H9 (cell line): Measurements from ENCODE around the gene ZNF618. TPM values are rescaled to one million over a fixed set of nuclear protein-coding genes. Genes with fewer than 3 reads are reported as not detected.

Source experiments
- DNase-seq: peaks from one replicate; pipeline ENCODE4 v3.0.0-alpha.2; 2017
- H2AFZ ChIP-seq: one replicate; pipeline ENCODE4 v1.6.1; 2013; ENCODE audit warnings: mild to moderate bottlenecking, low read length, control low read depth, moderate library complexity
- H2AK5ac ChIP-seq: 2 replicates; pipeline ENCODE4 v1.6.1; 2013; ENCODE audit warnings: low read length, control low read depth, mixed read lengths; ENCODE audit not compliant: insufficient read length
- H2BK120ac ChIP-seq: one replicate; pipeline ENCODE4 v1.6.1; 2013; ENCODE audit warnings: low read depth, mild to moderate bottlenecking, low read length, control low read depth, inconsistent platforms; ENCODE audit not compliant: poor library complexity, severe bottlenecking
- H2BK12ac ChIP-seq: 2 replicates; pipeline ENCODE4 v1.6.1; 2013; ENCODE audit warnings: low read length, control low read depth, mixed read lengths, low read depth; ENCODE audit not compliant: insufficient read length
- H2BK15ac ChIP-seq: 2 replicates; pipeline ENCODE4 v1.6.1; 2013; ENCODE audit warnings: low read depth, low read length, control low read depth
- H2BK20ac ChIP-seq: one replicate; pipeline ENCODE4 v1.6.1; 2013; ENCODE audit warnings: low read depth, mild to moderate bottlenecking, low read length, control low read depth, inconsistent platforms; ENCODE audit not compliant: poor library complexity, severe bottlenecking
- H2BK5ac ChIP-seq: 2 replicates; pipeline ENCODE4 v1.6.1; 2013; ENCODE audit warnings: low read length, control low read depth, mixed read lengths; ENCODE audit not compliant: insufficient read length
- H3K14ac ChIP-seq: 2 replicates; pipeline ENCODE4 v1.6.1; 2013; ENCODE audit warnings: low read length, control low read depth; ENCODE audit not compliant: insufficient read depth
- H3K18ac ChIP-seq: 2 replicates; pipeline ENCODE4 v1.6.1; 2013; ENCODE audit warnings: low read depth, mild to moderate bottlenecking, mixed read lengths, low read length, control low read depth; ENCODE audit not compliant: insufficient read length
- H3K23ac ChIP-seq: 2 replicates; pipeline ENCODE4 v1.6.1; 2013; ENCODE audit warnings: low read length, control low read depth, mixed read lengths, low read depth; ENCODE audit not compliant: insufficient read length
- H3K23me2 ChIP-seq: 2 replicates; pipeline ENCODE4 v1.6.1; 2013; ENCODE audit warnings: low read depth, mild to moderate bottlenecking, mixed read lengths, low read length, control low read depth; ENCODE audit not compliant: insufficient read length, poor library complexity, severe bottlenecking
- H3K27ac ChIP-seq: 2 replicates; pipeline ENCODE4 v1.5.1; 2013; ENCODE audit warnings: low read length, control low read depth, mixed read lengths, low read depth; ENCODE audit not compliant: insufficient read length
- H3K27me3 ChIP-seq: 2 replicates; pipeline ENCODE4 v1.6.1; 2013; ENCODE audit warnings: low read length, control low read depth, inconsistent platforms; ENCODE audit not compliant: insufficient read depth
- H3K4ac ChIP-seq: 2 replicates; pipeline ENCODE4 v1.6.1; 2013; ENCODE audit warnings: low read depth, mild to moderate bottlenecking, control low read depth, inconsistent platforms, low read length, moderate library complexity
- H3K4me1 ChIP-seq: 2 replicates; pipeline ENCODE4 v1.6.1; 2013; ENCODE audit warnings: low read length, control low read depth, inconsistent platforms; ENCODE audit not compliant: insufficient read depth
- H3K4me2 ChIP-seq: 2 replicates; pipeline ENCODE4 v1.6.1; 2013; ENCODE audit warnings: low read length, control low read depth, mixed read lengths; ENCODE audit not compliant: insufficient read length, insufficient read depth
- H3K56ac ChIP-seq: 2 replicates; pipeline ENCODE4 v1.6.1; 2013; ENCODE audit warnings: low read depth, mild to moderate bottlenecking, mixed read lengths, low read length, control low read depth; ENCODE audit not compliant: insufficient read length
- H3K79me1 ChIP-seq: 2 replicates; pipeline ENCODE4 v1.6.1; 2013; ENCODE audit warnings: low read depth, mild to moderate bottlenecking, moderate library complexity, low read length, control low read depth, inconsistent platforms; ENCODE audit not compliant: insufficient read depth, poor library complexity, severe bottlenecking
- H3K79me2 ChIP-seq: 2 replicates; pipeline ENCODE4 v1.6.1; 2013; ENCODE audit warnings: low read length, control low read depth, inconsistent platforms; ENCODE audit not compliant: insufficient read depth
- H3K9ac ChIP-seq: 2 replicates; pipeline ENCODE4 v1.6.1; 2013; ENCODE audit warnings: low read length, control low read depth, mixed read lengths; ENCODE audit not compliant: insufficient read length; ENCODE audit errors: extremely low read depth
- H3K9me3 ChIP-seq: one replicate; pipeline ENCODE4 v1.6.1; 2013; ENCODE audit warnings: low read depth, low read length, inconsistent platforms; ENCODE audit not compliant: control insufficient read depth
- H3T11ph ChIP-seq: one replicate; pipeline ENCODE4 v1.6.1; 2013; ENCODE audit warnings: mild to moderate bottlenecking, low read length, control low read depth, inconsistent platforms
- H4K20me1 ChIP-seq: one replicate; pipeline ENCODE4 v1.6.1; 2013; ENCODE audit not compliant: control insufficient read depth, insufficient read length, insufficient read depth
- H4K5ac ChIP-seq: 2 replicates; pipeline ENCODE4 v1.6.1; 2013; ENCODE audit warnings: low read depth, mild to moderate bottlenecking, mixed read lengths, low read length, control low read depth; ENCODE audit not compliant: insufficient read length
- H4K8ac ChIP-seq: replicated peaks from 2 replicates; pipeline ENCODE4 v1.6.1; 2013; ENCODE audit warnings: low read length, control low read depth, mixed read lengths, low read depth; ENCODE audit not compliant: insufficient read length
- H4K91ac ChIP-seq: 2 replicates; pipeline ENCODE4 v1.6.1; 2013; ENCODE audit warnings: low read depth, mild to moderate bottlenecking, moderate library complexity, mixed read lengths, low read length, control low read depth; ENCODE audit not compliant: insufficient read length
- H3K27ac Mint-ChIP-seq, 3 experiments: 2 replicates in 2 of 3; 3 replicates in 1 of 3; pipeline ENCODE4 v1.8.0; 2020 to 2021; ENCODE audit warnings: mixed read lengths in 3 of 3, mild to moderate bottlenecking in 1 of 3, moderate library complexity in 1 of 3
- H3K27me3 Mint-ChIP-seq: 2 replicates; pipeline ENCODE4 v1.8.0; 2021; ENCODE audit warnings: low read depth, mild to moderate bottlenecking, moderate library complexity, mixed read lengths
- H3K36me3 Mint-ChIP-seq, 3 experiments: 2 replicates in 2 of 3; 3 replicates in 1 of 3; pipeline ENCODE4 v1.8.0; 2020 to 2021; ENCODE audit warnings: low read depth in 3 of 3, mixed read lengths in 3 of 3; ENCODE audit not compliant: insufficient read depth in 1 of 3
- H3K4me1 Mint-ChIP-seq, 2 experiments: 2 replicates each; pipeline ENCODE4 v1.8.0; 2020; ENCODE audit warnings: mixed read lengths in 2 of 2
- H3K4me3 Mint-ChIP-seq, 2 experiments: 2 replicates in 1 of 2; 3 replicates in 1 of 2; pipeline ENCODE4 v1.8.0; 2020 to 2021; ENCODE audit warnings: mild to moderate bottlenecking in 2 of 2, mixed read lengths in 2 of 2, moderate library complexity in 1 of 2
- H3K9me3 Mint-ChIP-seq, 2 experiments: 2 replicates in 1 of 2; 3 replicates in 1 of 2; pipeline ENCODE4 v1.8.0; 2020; ENCODE audit warnings: mild to moderate bottlenecking in 2 of 2, mixed read lengths in 2 of 2, moderate library complexity in 1 of 2
- total RNA-seq: library from RNA; stranded (reverse); gene quantifications from 2 replicates; pipeline ENCODE4 v1.2.1, GENCODE V29; 2021
- TF ChIP-seq, protein P1 (sequence below): fragments of 200-600 bp; sonication (generic); conservative IDR thresholded peaks from 3 replicates; pipeline ENCODE4 v1.8.0; 2021; ENCODE audit warnings: antibody characterized with exemption, mild to moderate bottlenecking

The ZNF618 gene
- total RNA-seq, 1 experiment from 2014 or later = 13.6 TPM

DNA sequence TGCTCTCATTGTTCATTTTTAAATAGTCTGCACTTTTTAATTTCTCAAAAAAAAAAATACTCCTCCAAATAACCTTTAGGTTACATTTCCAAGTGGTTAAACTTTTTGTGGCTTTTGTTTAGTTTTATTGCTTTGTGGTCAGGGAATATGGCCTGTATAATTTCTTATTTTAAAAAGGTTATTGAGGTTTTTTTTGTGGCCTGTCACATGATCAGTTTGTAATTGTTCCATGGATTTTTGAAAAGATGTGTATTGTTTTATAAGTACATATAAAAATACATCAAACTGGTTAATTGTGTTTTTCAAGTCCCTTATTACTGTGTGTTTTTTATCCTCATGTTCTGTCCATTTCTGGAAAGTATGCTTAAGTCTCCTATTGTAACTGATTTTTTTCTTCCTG is 64.0 kb downstream of the ZNF618 start:
- H2BK120ac ChIP-seq = no peak overlapping the region
- peaks cover 8% of the 10 kb centered on the region; the same call in 1 of the 2 replicates for H3K4me1 ChIP-seq
- H4K5ac ChIP-seq = no peak overlapping the region
- no peaks in the 10 kb centered on the region for H3K27me3 ChIP-seq
- no peak overlapping the region for H2AFZ ChIP-seq
- H2BK12ac ChIP-seq = no peak overlapping the region
- no peak for DNase-seq
- Mint-ChIP-seq H3K4me3 (no peak overlapping the region), H3K27ac (no peak overlapping the region), H3K4me1 (peaks cover 29% of the 10 kb centered on the region in 2 experiments), H3K27me3 (no peaks in the 10 kb centered on the region; the same call in 1 of the 2 replicates), H3K9me3 (no peaks in the 10 kb centered on the region; a peak in 1 of 5 replicates), H3K36me3 (peaks cover 0 to 5% (median 1%) of the 10 kb centered on the region in 3 experiments; a peak in 3 of 7 replicates)
- no peaks in the 10 kb centered on the region for H3K23me2 ChIP-seq
- no peak overlapping the region for H4K91ac ChIP-seq
- H3K27ac ChIP-seq = no peak overlapping the region
- no peak overlapping the region for H3K9ac ChIP-seq
- no peak overlapping the region for H3T11ph ChIP-seq
- H3K79me2 ChIP-seq = 0 out of 2 replicates have a peak, but pooled peaks cover 2% of the 10 kb centered on the region
- no peaks in the 10 kb centered on the region for H4K20me1 ChIP-seq
- no peak overlapping the region for H2BK15ac ChIP-seq
- H3K18ac ChIP-seq = no peak overlapping the region
- H3K79me1 ChIP-seq = no peaks in the 10 kb centered on the region
- no peak overlapping the region for H3K14ac ChIP-seq
- TF ChIP-seq, protein P1, sequence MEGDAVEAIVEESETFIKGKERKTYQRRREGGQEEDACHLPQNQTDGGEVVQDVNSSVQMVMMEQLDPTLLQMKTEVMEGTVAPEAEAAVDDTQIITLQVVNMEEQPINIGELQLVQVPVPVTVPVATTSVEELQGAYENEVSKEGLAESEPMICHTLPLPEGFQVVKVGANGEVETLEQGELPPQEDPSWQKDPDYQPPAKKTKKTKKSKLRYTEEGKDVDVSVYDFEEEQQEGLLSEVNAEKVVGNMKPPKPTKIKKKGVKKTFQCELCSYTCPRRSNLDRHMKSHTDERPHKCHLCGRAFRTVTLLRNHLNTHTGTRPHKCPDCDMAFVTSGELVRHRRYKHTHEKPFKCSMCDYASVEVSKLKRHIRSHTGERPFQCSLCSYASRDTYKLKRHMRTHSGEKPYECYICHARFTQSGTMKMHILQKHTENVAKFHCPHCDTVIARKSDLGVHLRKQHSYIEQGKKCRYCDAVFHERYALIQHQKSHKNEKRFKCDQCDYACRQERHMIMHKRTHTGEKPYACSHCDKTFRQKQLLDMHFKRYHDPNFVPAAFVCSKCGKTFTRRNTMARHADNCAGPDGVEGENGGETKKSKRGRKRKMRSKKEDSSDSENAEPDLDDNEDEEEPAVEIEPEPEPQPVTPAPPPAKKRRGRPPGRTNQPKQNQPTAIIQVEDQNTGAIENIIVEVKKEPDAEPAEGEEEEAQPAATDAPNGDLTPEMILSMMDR = no peak
- no peak overlapping the region for H2BK20ac ChIP-seq
- H3K23ac ChIP-seq = no peak overlapping the region
- no peak overlapping the region for H4K8ac ChIP-seq
- no peak overlapping the region for H2BK5ac ChIP-seq
- no peak overlapping the region for H2AK5ac ChIP-seq
- no peak overlapping the region for H3K56ac ChIP-seq
- H3K4ac ChIP-seq = no peak overlapping the region
- H3K4me2 ChIP-seq = no peak overlapping the region
- no peaks in the 10 kb centered on the region for H3K9me3 ChIP-seq
